ENCODE measurements around the gene KCP. TPM values are rescaled to one million over a fixed set of nuclear protein-coding genes. Genes with fewer than 3 reads are reported as not detected.

KCP gene
- total RNA-seq (under 1 TPM; 0.08 to 0.46 (median 0.30) TPM), polyA plus RNA-seq (under 1 TPM; 0.33 to 0.95 TPM)

DNA sequence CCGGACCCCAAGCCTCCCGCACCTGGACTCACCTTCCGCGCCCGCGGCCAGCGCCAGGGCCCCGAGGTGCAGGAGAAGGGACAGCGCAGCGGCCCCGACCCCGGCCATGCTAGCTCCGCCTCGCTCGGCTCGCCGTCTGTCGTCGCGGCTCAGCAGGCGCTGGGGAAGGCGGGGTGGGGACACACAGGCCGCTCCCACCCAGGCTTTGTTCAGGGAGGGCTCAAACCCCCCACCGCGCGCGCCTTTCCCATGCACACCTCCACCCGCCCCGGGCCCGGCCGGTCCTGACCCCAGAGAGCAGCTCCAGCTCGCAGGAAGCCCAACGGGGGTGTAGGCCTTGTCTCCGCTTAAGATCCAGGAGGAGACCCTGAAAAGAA, at the start of gene KCP:
KCP (minus strand) TSS at position 141 of the 377 bp plus-strand sequence; CDS start at position 108, 33 bp downstream.
- Histone ChIP-seq H3K4me3 (peak within 1 kb of the TSS in 3 of 4 donors; percentile 1 to 27 (median 10)), H3K27me3 (no peaks in the 10 kb centered on the region), H3K4me1 (no peaks in the 10 kb centered on the region), H3K36me3 (no peaks in the 10 kb centered on the region), H3K27ac (peak within 1 kb of the TSS in 1 of 4 donors; percentile 8), H3K9me3 (no peaks in the 10 kb centered on the region)
- DNase-seq (peak in 2 of 6 donors; percentile 11 to 50), ATAC-seq (peak in 3 of 4 donors; percentile 19 to 47 (median 35)), FAIRE-seq (no peak)
- TF ChIP-seq, protein P1, sequence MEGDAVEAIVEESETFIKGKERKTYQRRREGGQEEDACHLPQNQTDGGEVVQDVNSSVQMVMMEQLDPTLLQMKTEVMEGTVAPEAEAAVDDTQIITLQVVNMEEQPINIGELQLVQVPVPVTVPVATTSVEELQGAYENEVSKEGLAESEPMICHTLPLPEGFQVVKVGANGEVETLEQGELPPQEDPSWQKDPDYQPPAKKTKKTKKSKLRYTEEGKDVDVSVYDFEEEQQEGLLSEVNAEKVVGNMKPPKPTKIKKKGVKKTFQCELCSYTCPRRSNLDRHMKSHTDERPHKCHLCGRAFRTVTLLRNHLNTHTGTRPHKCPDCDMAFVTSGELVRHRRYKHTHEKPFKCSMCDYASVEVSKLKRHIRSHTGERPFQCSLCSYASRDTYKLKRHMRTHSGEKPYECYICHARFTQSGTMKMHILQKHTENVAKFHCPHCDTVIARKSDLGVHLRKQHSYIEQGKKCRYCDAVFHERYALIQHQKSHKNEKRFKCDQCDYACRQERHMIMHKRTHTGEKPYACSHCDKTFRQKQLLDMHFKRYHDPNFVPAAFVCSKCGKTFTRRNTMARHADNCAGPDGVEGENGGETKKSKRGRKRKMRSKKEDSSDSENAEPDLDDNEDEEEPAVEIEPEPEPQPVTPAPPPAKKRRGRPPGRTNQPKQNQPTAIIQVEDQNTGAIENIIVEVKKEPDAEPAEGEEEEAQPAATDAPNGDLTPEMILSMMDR (IDR thresholded peaks at IDR 0.05): no peak
- WGBS, 2 donors: 28 to 38% methylated on average over 17 to 34 of the region's 34 CpGs
- intact Hi-C loops (cut with DNase I): no loop called here

- H3K4me1 ChIP-seq: no peaks in the 10 kb centered on the region
- DNase-seq (no peak), ATAC-seq (no peak), FAIRE-seq (no peak)
- no peak overlapping the region for H3K4me3 ChIP-seq
- intact Hi-C loops (cut with DNase I): no loop called here
- no peak overlapping the region for H3K27ac ChIP-seq
- WGBS, 2 donors: 95% methylated on average over 4 of the region's 4 CpGs
- TF ChIP-seq, protein P1 (IDR thresholded peaks at IDR 0.05): no peak
- H3K36me3 ChIP-seq: peaks cover 0 to 15% (median 5%) of the 10 kb centered on the region in 3 donors
- no peaks in the 10 kb centered on the region for H3K27me3 ChIP-seq
- no peaks in the 10 kb centered on the region for H3K9me3 ChIP-seq
Observed at GRCh38 chr7:128959296-128959695, 48.8 kb upstream of the KCP start.

GRCh38 chr7:128955981-128956380, 45.5 kb upstream of the KCP start:
- ATAC-seq (no peak), FAIRE-seq (no peak), DNase-seq (no peak)
- TF ChIP-seq, protein P1 (IDR thresholded peaks at IDR 0.05): no peak
- Histone ChIP-seq H3K27ac (no peak overlapping the region), H3K36me3 (peaks cover 0 to 15% (median 5%) of the 10 kb centered on the region in 3 donors), H3K9me3 (no peaks in the 10 kb centered on the region), H3K27me3 (no peaks in the 10 kb centered on the region), H3K4me1 (no peaks in the 10 kb centered on the region), H3K4me3 (no peak overlapping the region)
- intact Hi-C loops (cut with DNase I): no loop called here

DNA sequence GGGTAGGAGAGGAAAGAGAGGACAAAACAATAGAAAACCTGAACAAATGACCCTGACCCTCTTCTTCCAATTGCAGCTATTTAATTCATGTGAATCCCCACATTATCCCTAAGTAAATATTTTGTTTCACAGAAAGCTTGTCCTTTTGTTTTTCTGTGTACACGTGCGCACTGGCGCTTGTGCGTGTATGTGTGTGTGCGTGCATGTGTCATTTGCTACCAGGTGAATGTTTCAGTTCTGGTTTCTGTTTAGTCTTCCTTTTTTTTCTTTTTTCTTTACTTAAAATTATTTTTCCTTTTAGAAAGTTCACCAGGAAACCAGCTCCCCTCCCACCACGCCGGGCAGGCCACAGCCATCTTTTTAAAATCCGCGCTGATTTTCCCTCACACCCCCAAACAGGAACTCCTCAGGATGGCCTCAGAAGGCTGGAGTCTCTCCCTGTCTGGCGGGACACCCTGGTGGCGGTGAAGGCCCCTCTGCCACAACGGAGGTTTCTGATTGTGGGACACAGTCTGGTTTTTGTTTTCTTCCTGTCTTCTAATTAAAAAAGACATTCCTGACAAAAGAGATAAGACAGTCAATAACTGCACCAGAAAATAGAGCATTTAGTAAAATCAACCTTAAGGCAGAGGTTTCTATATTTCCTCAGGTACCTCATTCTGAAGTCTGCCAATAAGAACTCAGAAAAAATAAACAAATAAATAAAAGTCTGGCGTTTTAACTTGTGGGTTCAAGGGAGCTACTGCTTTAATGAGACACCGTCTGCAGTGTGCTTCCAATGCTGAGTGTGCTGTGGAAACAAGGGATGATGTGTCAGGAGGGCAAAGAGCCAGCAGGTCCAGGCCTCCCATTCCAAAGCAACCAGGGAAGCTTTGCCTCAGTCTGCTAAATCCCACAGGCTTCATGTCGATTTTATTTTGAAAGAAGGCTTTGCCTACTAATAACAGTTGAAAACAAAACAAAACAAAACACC, 44.6 kb upstream of the KCP start:
- Histone ChIP-seq H3K4me3 (no peak overlapping the region), H3K27ac (no peak overlapping the region), H3K4me1 (no peaks in the 10 kb centered on the region), H3K27me3 (no peaks in the 10 kb centered on the region), H3K36me3 (peaks cover 0 to 15% (median 5%) of the 10 kb centered on the region in 3 donors), H3K9me3 (no peaks in the 10 kb centered on the region)
- TF ChIP-seq, protein P1 (IDR thresholded peaks at IDR 0.05): no peak
- ATAC-seq (no peak), FAIRE-seq (no peak), DNase-seq (no peak)
- WGBS, 2 donors: 80 to 86% methylated on average over 15 of the region's 15 CpGs
- intact Hi-C loops (cut with DNase I): no loop called here

DNA sequence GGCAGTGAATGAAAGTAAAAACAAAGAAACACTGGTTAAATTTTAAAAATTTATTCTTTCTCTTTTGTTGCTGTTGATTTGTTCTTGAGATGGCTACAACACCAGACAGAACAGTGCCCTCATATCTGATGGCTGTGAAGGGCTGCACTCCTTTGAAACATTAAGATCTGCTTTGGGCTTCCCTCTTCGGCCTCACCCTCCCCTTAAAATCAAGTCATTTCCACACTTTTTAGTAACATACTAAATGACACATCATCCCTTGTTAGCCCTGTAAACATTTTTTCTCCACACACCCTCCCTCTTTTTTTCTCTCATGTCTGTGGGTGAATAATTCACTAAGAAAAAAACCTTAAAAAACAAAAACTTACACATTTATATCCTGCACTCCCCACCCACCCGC, 43.6 kb upstream of the KCP start:
- no peaks in the 10 kb centered on the region for H3K9me3 ChIP-seq
- intact Hi-C loops (cut with DNase I): no loop called here
- peaks cover 0 to 15% (median 5%) of the 10 kb centered on the region in 3 donors for H3K36me3 ChIP-seq
- DNase-seq (no peak), ATAC-seq (no peak), FAIRE-seq (no peak)
- WGBS, 2 donors: 91 to 97% methylated on average over 2 of the region's 2 CpGs
- TF ChIP-seq, protein P1 (IDR thresholded peaks at IDR 0.05): no peak
- no peaks in the 10 kb centered on the region for H3K27me3 ChIP-seq
- no peaks in the 10 kb centered on the region for H3K4me1 ChIP-seq
- no peak overlapping the region for H3K27ac ChIP-seq
- no peak overlapping the region for H3K4me3 ChIP-seq

All from pancreas (tissue), 10 donors.